Nephron (organoid): ENCODE results near the gene GXYLT2.

ENCODE experiments used
- H3K27ac Mint-ChIP-seq, 3 experiments: 2 replicates each; pipeline ENCODE4 v1.8.0; 2020; ENCODE audit warnings: mixed read lengths in 3 of 3, mild to moderate bottlenecking in 2 of 3, moderate library complexity in 1 of 3
- H3K27me3 Mint-ChIP-seq: 2 replicates; pipeline ENCODE4 v1.8.0; 2021; ENCODE audit warnings: low read depth, mild to moderate bottlenecking, moderate library complexity, mixed read lengths
- H3K36me3 Mint-ChIP-seq: 2 replicates; pipeline ENCODE4 v1.8.0; 2020; ENCODE audit warnings: low read depth, mixed read lengths
- H3K4me1 Mint-ChIP-seq: 2 replicates; pipeline ENCODE4 v1.8.0; 2020; ENCODE audit warnings: mixed read lengths
- H3K4me3 Mint-ChIP-seq, 3 experiments: 2 replicates each; pipeline ENCODE4 v1.8.0; 2020; ENCODE audit warnings: mild to moderate bottlenecking in 3 of 3, mixed read lengths in 3 of 3, moderate library complexity in 2 of 3
- H3K9me3 Mint-ChIP-seq: 2 replicates; pipeline ENCODE4 v1.8.0; 2020; ENCODE audit warnings: mixed read lengths
- CTCF ChIP-seq, 3 experiments: fragments of 200-600 bp; sonication (generic); IDR thresholded peaks; one replicate each; pipeline ENCODE4 v1.5.0; 2021; ENCODE audit warnings: antibody characterized with exemption in 3 of 3; ENCODE audit not compliant: unreplicated experiment in 3 of 3

GXYLT2 gene

GRCh38 chr3:73009750-73010149 lies 121.9 kb downstream of the GXYLT2 start:
- Mint-ChIP-seq H3K4me1 (peaks cover 39% of the 10 kb centered on the region), H3K4me3 (no peak overlapping the region), H3K9me3 (no peaks in the 10 kb centered on the region), H3K36me3 (peaks cover 62% of the 10 kb centered on the region), H3K27ac (no peak overlapping the region), H3K27me3 (no peaks in the 10 kb centered on the region)
- TF ChIP-seq CTCF (IDR thresholded peaks at IDR 0.05; ENCODE audit: unreplicated experiment in 3 of 3) = no peak

GRCh38 chr3:73010158-73010557 lies 122.3 kb downstream of the GXYLT2 start:
- no peak for TF ChIP-seq CTCF (IDR thresholded peaks at IDR 0.05; ENCODE audit: unreplicated experiment in 3 of 3)
- Mint-ChIP-seq H3K9me3 (no peaks in the 10 kb centered on the region), H3K36me3 (peaks cover 60% of the 10 kb centered on the region), H3K4me3 (no peak overlapping the region), H3K4me1 (peaks cover 39% of the 10 kb centered on the region), H3K27me3 (no peaks in the 10 kb centered on the region), H3K27ac (no peak overlapping the region)

DNA sequence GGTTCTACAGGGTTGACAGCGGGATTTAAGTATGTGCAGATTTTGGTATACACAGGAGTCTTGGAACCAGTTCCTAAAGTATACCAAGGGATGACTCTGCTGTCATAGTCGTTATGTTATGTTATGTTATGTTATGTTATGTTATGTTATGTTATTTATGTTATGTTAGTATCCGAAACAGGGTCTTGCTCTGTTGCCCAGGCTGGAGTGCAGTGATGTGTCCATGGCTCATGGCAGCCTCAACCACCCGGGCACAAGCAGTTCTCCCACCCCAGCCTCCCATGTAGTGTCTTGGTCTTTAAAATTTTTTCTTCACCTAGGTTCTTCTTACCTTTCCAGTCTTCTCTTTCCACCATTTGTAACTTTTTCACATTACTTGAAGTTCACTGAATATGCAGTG lies 130.5 kb downstream of the GXYLT2 start:
- no peaks in the 10 kb centered on the region for H3K9me3 Mint-ChIP-seq
- peaks cover 34% of the 10 kb centered on the region for H3K36me3 Mint-ChIP-seq
- no peak overlapping the region for H3K4me3 Mint-ChIP-seq
- peaks cover 18% of the 10 kb centered on the region for H3K4me1 Mint-ChIP-seq
- no peak for TF ChIP-seq CTCF (IDR thresholded peaks at IDR 0.05; ENCODE audit: unreplicated experiment in 3 of 3)
- H3K27ac Mint-ChIP-seq = no peak overlapping the region
- H3K27me3 Mint-ChIP-seq = no peaks in the 10 kb centered on the region

DNA sequence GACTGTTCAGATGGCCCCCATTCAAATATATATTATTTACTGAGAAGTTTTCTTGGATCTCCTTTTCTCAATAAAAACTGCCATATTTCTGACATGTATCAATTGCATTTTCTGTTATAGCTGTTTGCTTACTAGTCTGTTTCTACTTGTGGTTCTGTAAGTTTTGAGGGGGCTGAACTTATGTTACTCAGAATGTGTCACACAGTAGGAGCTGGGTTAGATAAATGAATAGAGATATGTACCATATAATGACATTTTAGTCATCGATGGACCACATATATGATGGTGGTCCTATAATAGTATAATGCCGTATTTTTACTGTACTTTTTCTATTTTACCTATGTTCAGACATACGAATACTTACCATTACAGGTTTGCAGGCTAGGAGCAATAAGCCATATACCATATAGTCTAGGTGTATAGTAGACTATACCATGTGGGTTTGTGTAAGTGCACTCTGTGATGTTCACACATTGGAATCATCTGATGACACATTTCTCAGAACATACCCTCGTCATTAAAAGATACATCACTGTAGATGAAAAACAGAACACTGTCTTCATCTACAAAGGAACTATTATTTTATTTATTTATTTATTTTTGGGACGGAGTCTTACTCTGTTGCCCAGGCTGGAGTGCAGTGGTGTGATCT lies 131.1 kb downstream of the GXYLT2 start:
- no peak for TF ChIP-seq CTCF (IDR thresholded peaks at IDR 0.05; ENCODE audit: unreplicated experiment in 3 of 3)
- no peak overlapping the region for H3K4me3 Mint-ChIP-seq
- no peak overlapping the region for H3K27ac Mint-ChIP-seq
- H3K27me3 Mint-ChIP-seq = no peaks in the 10 kb centered on the region
- no peaks in the 10 kb centered on the region for H3K9me3 Mint-ChIP-seq
- H3K36me3 Mint-ChIP-seq = peaks cover 34% of the 10 kb centered on the region
- H3K4me1 Mint-ChIP-seq = peaks cover 18% of the 10 kb centered on the region

DNA sequence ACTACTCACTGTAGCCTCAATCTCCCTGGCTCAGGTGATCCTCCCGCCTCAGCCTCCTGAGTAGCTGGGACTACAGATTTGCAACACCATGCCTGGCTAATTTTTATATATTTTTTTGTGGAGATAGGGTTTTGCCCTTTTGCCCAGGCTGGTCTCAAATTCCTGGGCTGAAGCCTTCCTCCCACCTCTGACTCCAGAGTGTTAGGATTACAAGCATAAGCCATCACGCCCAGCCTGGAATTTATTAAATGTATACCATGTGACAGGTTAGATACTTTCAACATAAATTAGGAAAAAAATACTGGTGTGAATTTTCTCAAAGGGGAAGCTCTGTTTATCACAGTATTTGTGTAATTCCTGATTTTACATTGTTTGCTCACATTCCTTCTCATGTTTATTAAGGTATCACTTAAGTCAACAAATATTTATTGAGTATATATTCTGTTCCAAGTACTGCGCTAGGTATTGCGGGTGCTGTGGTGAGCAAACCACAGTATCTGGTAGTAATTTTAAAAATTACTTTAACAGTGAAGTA lies 133.5 kb downstream of the GXYLT2 start:
- H3K36me3 Mint-ChIP-seq = peaks cover 20% of the 10 kb centered on the region
- H3K27ac Mint-ChIP-seq = peak overlapping the region in 1 of 3 experiments; percentile 38
- H3K27me3 Mint-ChIP-seq = no peaks in the 10 kb centered on the region
- H3K9me3 Mint-ChIP-seq = no peaks in the 10 kb centered on the region
- H3K4me1 Mint-ChIP-seq = peaks cover 33% of the 10 kb centered on the region
- no peak for TF ChIP-seq CTCF (IDR thresholded peaks at IDR 0.05; ENCODE audit: unreplicated experiment in 3 of 3)
- no peak overlapping the region for H3K4me3 Mint-ChIP-seq

DNA sequence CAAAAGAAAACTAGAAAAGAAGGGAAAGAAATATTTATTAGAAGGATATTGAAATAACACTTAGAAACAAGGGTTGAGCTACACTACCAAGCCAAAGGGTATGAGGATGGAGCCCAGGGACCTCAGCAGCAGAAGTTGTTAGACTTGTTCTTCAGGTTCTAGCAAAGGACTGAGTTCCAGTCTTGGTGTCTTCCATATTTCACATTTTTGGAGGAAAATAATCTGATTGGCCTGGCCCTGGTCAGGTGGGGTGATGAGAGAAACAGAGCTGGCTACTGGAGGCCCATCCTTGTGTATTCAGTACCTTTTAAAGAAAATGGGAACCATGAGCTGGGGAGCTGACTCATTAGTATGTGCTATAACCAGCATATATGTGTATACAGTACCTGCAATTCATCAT lies 137.0 kb downstream of the GXYLT2 start:
- H3K27ac Mint-ChIP-seq = no peak overlapping the region
- peaks cover 36% of the 10 kb centered on the region for H3K4me1 Mint-ChIP-seq
- peaks cover 23% of the 10 kb centered on the region for H3K36me3 Mint-ChIP-seq
- H3K9me3 Mint-ChIP-seq = no peaks in the 10 kb centered on the region
- no peak overlapping the region for H3K4me3 Mint-ChIP-seq
- no peaks in the 10 kb centered on the region for H3K27me3 Mint-ChIP-seq
- TF ChIP-seq CTCF (IDR thresholded peaks at IDR 0.05; ENCODE audit: unreplicated experiment in 3 of 3) = no peak
